ENCODE measurements around the gene CCDC77. TPM values are rescaled to one million over a fixed set of nuclear protein-coding genes. Genes with fewer than 3 reads are reported as not detected.
"Not testable (repeated sequence)": the region's sequence is repeated elsewhere in the genome, so short reads cannot be mapped to it uniquely, and the experiment has no call there.

CCDC77 gene
- 26.6 and 40.1 TPM in 2 replicates for total RNA-seq (2014; rRNA removed; shearing (Covaris generic))

DNA sequence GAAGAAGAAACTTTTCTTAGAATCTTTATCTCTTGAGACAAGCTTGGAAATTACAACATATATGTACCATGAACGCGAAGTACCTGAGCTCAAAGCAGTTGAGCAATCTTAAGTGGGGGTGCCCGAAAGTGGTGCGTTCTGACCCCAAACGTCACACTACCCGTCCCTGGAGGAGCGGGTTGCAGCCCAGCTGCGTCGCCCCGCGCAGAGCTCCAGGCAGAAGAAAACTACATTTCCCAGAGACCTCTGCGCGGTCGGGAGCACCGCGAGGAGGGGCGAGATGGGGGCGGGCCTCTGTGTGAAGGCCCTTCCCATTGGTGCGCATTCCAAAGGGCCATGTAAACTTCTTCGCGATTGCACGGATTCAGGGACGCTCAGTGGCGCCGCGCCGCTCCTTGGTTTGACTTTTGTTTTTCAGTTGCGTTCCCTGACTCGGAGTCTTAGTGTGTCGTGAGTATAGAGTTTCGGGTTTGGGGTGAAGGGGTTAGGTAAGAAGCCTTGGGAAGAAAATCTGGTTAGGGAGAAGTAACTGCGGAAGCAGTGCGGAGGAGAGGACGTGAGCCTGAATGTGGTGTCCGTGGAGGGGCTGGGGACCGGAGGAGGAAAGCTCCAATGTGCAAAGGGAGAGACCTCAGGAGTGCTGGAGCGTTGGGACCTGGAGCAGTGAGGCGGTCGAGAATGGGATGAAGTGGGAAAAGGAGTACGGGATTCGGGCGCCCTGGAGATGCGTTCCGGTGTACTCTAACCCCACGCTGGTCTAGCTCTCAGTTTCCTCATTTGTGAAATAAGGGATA, at the start of gene CCDC77:
Gene CCDC77, plus strand, starts transcription at position 410 of the 794 bp plus-strand sequence. CDS start 7,740 bp downstream, outside the sequence.
- Histone ChIP-seq H3K4me3 (ENCODE audit: insufficient read depth, low read depth, low read length) (peak within 1 kb of the TSS; percentile 72), H3K36me3 (replicated peaks; ENCODE audit: control insufficient read depth, insufficient read depth, low read length) (peaks cover 2% of the 10 kb centered on the region; the same call in 1 of the 2 replicates), H3K27me3 (ENCODE audit: control insufficient read depth, insufficient read depth, low read length) (no peaks in the 10 kb centered on the region)
- DNase-seq: peak; percentile 95

DNA sequence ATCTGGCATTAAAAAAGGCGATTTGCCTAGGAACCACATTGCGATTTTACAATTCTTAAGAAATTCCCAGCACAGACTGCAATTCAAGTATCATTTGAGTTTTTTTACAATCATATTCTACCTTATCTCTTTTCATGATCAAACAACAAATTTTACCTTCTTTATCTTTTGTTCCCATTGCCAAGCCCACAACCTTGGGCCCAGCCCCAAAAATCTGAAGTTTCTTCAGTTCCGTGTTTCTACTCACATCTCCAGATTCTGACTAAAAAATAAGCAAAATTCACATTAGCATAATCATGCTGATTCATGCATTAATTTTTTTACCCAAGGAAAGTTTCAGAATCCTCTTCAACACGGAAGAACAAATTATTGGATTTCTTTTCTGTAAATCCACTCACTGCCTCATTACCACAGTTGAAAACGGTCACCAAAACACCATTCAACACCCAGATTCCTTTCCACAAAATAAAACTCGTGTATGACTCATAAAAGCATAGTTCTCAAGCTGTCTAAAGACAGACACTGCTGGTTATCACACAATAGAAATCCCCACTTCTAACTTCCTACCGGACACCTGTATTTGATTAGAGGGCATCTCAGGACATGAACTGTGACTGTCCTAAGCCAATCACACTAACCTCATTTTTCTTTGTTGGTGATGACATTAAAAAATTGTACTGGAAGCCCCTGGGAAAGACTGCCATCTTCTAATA, 45.0 kb upstream of the CCDC77 start:
- Histone ChIP-seq H3K36me3 (replicated peaks; ENCODE audit: control insufficient read depth, insufficient read depth, low read length) (peaks cover 9% of the 10 kb centered on the region), H3K27me3 (ENCODE audit: control insufficient read depth, insufficient read depth, low read length) (no peaks in the 10 kb centered on the region), H3K4me3 (ENCODE audit: insufficient read depth, low read depth, low read length) (no peak overlapping the region)
- no peak for DNase-seq

GRCh38 chr12:359091-359490, 42.4 kb upstream of the CCDC77 start:
- Histone ChIP-seq H3K36me3 (replicated peaks; ENCODE audit: control insufficient read depth, insufficient read depth, low read length) (peaks cover 9% of the 10 kb centered on the region), H3K4me3 (ENCODE audit: insufficient read depth, low read depth, low read length) (no peak overlapping the region), H3K27me3 (ENCODE audit: control insufficient read depth, insufficient read depth, low read length) (no peaks in the 10 kb centered on the region)
- no peak for DNase-seq

GRCh38 chr12:366820-367219, 34.6 kb upstream of the CCDC77 start:
- no peak for DNase-seq
- Histone ChIP-seq H3K4me3 (ENCODE audit: insufficient read depth, low read depth, low read length) (no peak overlapping the region), H3K27me3 (ENCODE audit: control insufficient read depth, insufficient read depth, low read length) (no peaks in the 10 kb centered on the region), H3K36me3 (replicated peaks; ENCODE audit: control insufficient read depth, insufficient read depth, low read length) (peaks cover 19% of the 10 kb centered on the region)

GRCh38 chr12:367972-368371, 33.5 kb upstream of the CCDC77 start:
- no peak for DNase-seq
- H3K36me3 ChIP-seq (replicated peaks; ENCODE audit: control insufficient read depth, insufficient read depth, low read length): peaks cover 19% of the 10 kb centered on the region
- no peaks in the 10 kb centered on the region for H3K27me3 ChIP-seq (ENCODE audit: control insufficient read depth, insufficient read depth, low read length)
- no peak overlapping the region for H3K4me3 ChIP-seq (ENCODE audit: insufficient read depth, low read depth, low read length)

DNA sequence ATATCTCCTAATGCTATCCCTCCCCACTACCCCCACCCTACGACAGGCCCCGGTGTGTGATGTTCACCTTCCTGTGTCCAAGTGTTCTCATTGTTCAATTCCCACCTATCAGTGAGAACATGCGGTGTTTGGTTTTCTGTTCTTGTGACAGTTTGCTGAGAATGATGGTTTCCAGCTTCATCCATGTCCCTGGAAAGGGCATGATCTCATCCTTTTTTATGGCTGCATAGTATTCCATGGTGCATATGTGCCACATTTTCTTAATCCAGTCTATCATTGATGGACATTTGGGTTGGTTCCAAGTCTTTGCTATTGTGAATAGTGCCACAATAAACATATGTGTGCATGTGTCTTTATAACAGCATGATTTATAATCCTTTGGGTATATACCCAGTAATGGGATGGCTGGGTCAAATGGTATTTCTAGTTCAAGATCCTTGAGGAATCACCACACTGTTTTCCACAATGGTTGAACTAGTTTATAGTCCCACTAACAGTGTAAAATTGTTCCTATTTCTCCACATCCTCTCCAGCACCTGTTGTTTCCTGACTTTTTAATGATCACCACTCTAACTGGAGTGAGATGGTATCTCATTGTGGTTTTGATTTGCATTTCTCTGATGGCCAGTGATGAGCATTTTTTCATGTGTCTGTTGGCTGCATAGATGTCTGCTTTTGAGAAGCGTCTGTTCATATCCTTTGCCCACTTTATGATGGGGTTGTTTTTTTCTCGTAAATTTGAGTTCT, 30.5 kb upstream of the CCDC77 start:
- not testable (repeated sequence) for H3K4me3 ChIP-seq (ENCODE audit: insufficient read depth, low read depth, low read length); DNase-seq; H3K27me3 ChIP-seq (ENCODE audit: control insufficient read depth, insufficient read depth, low read length)
- H3K36me3 ChIP-seq (replicated peaks; ENCODE audit: control insufficient read depth, insufficient read depth, low read length): peaks cover 11% of the 10 kb centered on the region

DNA sequence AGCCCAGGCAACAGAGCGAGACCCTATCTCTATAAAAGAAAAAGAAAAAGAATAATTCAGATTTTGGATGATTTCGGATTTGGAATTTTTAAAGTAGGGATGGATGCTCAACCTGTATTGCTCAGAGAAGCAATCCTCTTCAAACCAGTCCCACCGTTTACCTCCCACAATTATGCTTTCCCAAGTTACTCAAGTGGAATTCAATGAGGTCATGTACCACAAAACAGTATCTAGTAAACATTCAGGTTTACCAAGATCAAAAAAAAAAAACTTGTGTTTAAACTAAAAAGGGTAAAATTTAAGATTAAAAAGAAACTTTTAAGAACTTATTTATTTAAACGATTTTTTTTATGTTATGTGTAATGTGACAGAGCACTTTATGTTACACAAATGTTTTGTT, 14.8 kb upstream of the CCDC77 start:
- DNase-seq: no peak
- H3K4me3 ChIP-seq (ENCODE audit: insufficient read depth, low read depth, low read length): no peak overlapping the region

GRCh38 chr12:388012-388411, 13.4 kb upstream of the CCDC77 start:
- Histone ChIP-seq H3K4me3 (ENCODE audit: insufficient read depth, low read depth, low read length) (peak overlapping the region; percentile 86), H3K36me3 (replicated peaks; ENCODE audit: control insufficient read depth, insufficient read depth, low read length) (peaks cover 2% of the 10 kb centered on the region), H3K27me3 (ENCODE audit: control insufficient read depth, insufficient read depth, low read length) (no peaks in the 10 kb centered on the region)
- no peak for DNase-seq

More for the DNA sequence above, 14.8 kb upstream of the CCDC77 start:
- no peaks in the 10 kb centered on the region for H3K27me3 ChIP-seq (ENCODE audit: control insufficient read depth, insufficient read depth, low read length)
- H3K36me3 ChIP-seq (replicated peaks; ENCODE audit: control insufficient read depth, insufficient read depth, low read length): peaks cover 5% of the 10 kb centered on the region

DNA sequence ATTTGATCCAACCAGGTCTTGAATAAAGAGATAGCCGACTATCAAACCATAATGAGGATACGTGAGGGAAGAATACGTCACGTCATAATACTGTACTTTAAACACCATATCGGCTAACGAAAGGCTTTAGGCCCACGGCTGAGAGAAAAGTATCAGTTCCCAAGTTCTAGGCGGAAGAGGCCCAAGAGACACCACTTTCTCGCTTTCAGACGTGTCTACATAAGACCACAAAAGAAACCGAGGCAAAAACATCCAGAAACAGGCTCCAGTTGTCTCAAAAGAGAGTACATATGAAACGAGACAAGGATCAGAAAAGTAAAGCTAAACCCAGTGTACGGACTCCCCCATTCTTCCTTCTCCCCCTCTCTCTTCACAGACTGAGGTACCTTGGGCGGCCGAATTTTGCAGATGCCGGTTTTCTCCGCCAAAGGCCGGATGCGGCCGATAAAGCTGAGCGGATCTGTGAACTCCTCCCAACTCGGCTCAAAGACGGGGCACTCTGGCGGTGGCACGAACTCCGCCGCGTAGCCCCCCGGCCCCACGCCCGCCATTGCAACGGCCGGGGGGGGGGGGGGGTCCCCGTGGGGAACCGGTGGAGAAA, 12.8 kb upstream of the CCDC77 start:
- H3K36me3 ChIP-seq (replicated peaks; ENCODE audit: control insufficient read depth, insufficient read depth, low read length): peaks cover 2% of the 10 kb centered on the region
- peak; percentile 17 for DNase-seq
- no peaks in the 10 kb centered on the region for H3K27me3 ChIP-seq (ENCODE audit: control insufficient read depth, insufficient read depth, low read length)
- H3K4me3 ChIP-seq (ENCODE audit: insufficient read depth, low read depth, low read length): peak overlapping the region; percentile 86

DNA sequence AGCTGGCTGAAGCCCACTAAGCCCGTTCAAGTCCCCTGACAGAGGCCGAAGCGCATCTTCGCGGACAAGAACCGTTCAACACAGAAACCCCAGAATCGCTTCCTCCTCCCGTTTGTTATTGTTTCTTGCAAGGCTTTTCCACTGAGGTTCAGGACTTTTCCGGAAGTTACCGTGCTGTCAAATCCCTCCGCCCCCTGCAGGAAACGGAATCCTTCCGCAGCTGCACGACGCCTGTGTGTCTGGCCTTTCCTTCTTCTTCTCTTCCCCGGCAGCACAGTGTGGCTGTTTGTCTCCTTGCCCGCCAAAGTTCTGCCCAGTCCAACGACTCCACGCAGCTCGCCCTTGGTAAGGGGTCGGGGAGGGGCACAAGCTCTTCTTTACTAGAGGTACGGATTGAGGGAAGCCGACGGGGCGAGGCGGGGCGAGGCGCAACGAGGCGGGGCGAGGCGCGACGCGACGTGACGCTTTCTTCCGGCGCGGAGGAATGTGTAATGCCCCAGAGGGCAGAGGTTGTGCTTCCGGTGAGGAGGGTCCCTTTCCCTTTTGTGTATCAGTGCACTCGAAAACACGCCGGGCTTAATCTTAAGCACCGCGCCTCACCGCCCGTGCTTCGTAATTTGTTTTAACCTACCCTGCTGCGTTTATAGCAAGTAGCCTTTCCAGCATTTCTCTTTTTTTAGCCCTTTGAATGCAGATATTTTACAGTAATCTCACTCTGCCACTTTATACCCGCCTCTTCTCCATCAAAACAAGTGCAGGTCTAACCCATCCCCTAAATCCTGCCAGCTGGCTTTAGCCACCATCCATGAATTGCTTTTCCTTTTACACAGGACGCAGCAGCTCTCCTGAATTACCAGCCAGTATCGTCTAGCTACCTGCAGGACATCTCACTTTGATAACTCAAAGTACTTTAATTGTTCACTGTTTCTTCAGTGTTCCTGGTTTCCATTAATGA, 12.0 kb upstream of the CCDC77 start, which contains the start of gene KDM5A:
Gene KDM5A, minus strand, starts transcription at position 179 of the 955 bp plus-strand sequence. CDS start 229 bp downstream, outside the sequence.
- Histone ChIP-seq H3K27me3 (ENCODE audit: control insufficient read depth, insufficient read depth, low read length) (no peaks in the 10 kb centered on the region), H3K36me3 (replicated peaks; ENCODE audit: control insufficient read depth, insufficient read depth, low read length) (no peaks in the 10 kb centered on the region), H3K4me3 (ENCODE audit: insufficient read depth, low read depth, low read length) (peak within 1 kb of the TSS; percentile 86)
- peak; percentile 91 for DNase-seq

GRCh38 chr12:400828-401227, 616 bp upstream of the CCDC77 start:
- Histone ChIP-seq H3K36me3 (replicated peaks; ENCODE audit: control insufficient read depth, insufficient read depth, low read length) (peaks cover 2% of the 10 kb centered on the region; the same call in 1 of the 2 replicates), H3K27me3 (ENCODE audit: control insufficient read depth, insufficient read depth, low read length) (no peaks in the 10 kb centered on the region), H3K4me3 (ENCODE audit: insufficient read depth, low read depth, low read length) (peak overlapping the region; percentile 36)
- peak; percentile 21 for DNase-seq

DNA sequence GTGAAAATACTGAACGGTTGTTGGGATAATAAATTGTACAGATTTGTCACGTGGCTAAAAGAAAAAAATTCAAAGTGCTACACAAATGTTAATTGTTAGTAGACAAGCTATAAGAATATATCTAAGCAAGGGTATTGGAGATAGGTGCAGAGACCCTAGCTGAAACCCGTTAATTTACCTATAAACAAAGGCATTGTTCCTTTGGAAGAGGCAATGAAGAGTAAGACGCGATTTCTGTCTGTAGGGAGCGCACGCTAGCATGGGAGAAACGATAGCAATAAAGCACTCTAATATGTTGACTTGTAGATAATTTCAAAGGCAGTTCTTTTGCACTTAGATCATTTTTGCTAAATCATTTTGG, 565 bp downstream of the CCDC77 start:
- no peak for DNase-seq

GRCh38 chr12:414859-415258, 13.4 kb downstream of the CCDC77 start:
- no peak for DNase-seq
- H3K36me3 ChIP-seq (replicated peaks; ENCODE audit: control insufficient read depth, insufficient read depth, low read length): peaks cover 30% of the 10 kb centered on the region

More for the DNA sequence above, 565 bp downstream of the CCDC77 start:
- Histone ChIP-seq H3K27me3 (ENCODE audit: control insufficient read depth, insufficient read depth, low read length) (no peaks in the 10 kb centered on the region), H3K4me3 (ENCODE audit: insufficient read depth, low read depth, low read length) (peak overlapping the region; percentile 72), H3K36me3 (replicated peaks; ENCODE audit: control insufficient read depth, insufficient read depth, low read length) (peaks cover 2% of the 10 kb centered on the region; the same call in 1 of the 2 replicates)

More at GRCh38 chr12:414859-415258, 13.4 kb downstream of the CCDC77 start:
- no peak overlapping the region for H3K4me3 ChIP-seq (ENCODE audit: insufficient read depth, low read depth, low read length)
- H3K27me3 ChIP-seq (ENCODE audit: control insufficient read depth, insufficient read depth, low read length): no peaks in the 10 kb centered on the region
